CD4-positive, alpha-beta memory T cell (primary cell): ENCODE measurements around the gene HSPE1. TPM values are rescaled to one million over a fixed set of nuclear protein-coding genes. Genes with fewer than 3 reads are reported as not detected.

Experiments used
- CTCF ChIA-PET: fragments of 350-600 bp; sonication (Branson Sonifier 250); formaldehyde crosslinking; loops from one replicate; lab custom pipeline; 2021; ENCODE audit warnings: inconsistent platforms; ENCODE audit not compliant: partially characterized antibody; lab: Charles Lee
- POLR2A ChIA-PET: fragments of 350-600 bp; sonication (Branson Sonifier 250); formaldehyde crosslinking; loops from one replicate; lab custom pipeline; 2021; ENCODE audit not compliant: partially characterized antibody; lab: Charles Lee
- DNase-seq, 5 donors: peaks; one replicate each; pipeline versions ENCODE4 v3.0.0 to v3.0.0-alpha.2; 2020 to 2022; ENCODE audit warnings: mixed read lengths in 1 of 5
- H3K27ac ChIP-seq: one replicate; pipeline ENCODE4 v1.7.0; 2013; ENCODE audit warnings: low read depth, low read length
- H3K27me3 ChIP-seq: 2 replicates; pipeline ENCODE4 v1.7.0; 2013; ENCODE audit warnings: mild to moderate bottlenecking, low read length, moderate library complexity; ENCODE audit not compliant: insufficient read depth
- H3K36me3 ChIP-seq: 2 replicates; pipeline ENCODE4 v1.7.0; 2013; ENCODE audit warnings: mild to moderate bottlenecking, low read length, moderate library complexity; ENCODE audit not compliant: insufficient read depth
- H3K4me1 ChIP-seq: 2 replicates; pipeline ENCODE4 v1.7.0; 2013; ENCODE audit warnings: mild to moderate bottlenecking, low read length, moderate library complexity; ENCODE audit not compliant: insufficient read depth
- H3K4me3 ChIP-seq, 2 donors: one replicate each; pipeline ENCODE4 v1.7.0; 2013; ENCODE audit warnings: low read length in 2 of 2, mild to moderate bottlenecking in 1 of 2
- H3K9me3 ChIP-seq, 2 donors: one replicate each; pipeline ENCODE4 v1.7.0; 2013; ENCODE audit warnings: low read length in 2 of 2, control low read depth in 1 of 2; ENCODE audit not compliant: control insufficient read depth in 1 of 2
- H3K27ac Mint-ChIP-seq, 7 donors: one replicate each; pipeline ENCODE4 v1.8.0; 2020 to 2021; ENCODE audit warnings: mixed read lengths in 7 of 7, mild to moderate bottlenecking in 6 of 7, inconsistent platforms in 3 of 7, moderate library complexity in 3 of 7
- H3K27me3 Mint-ChIP-seq, 2 donors: one replicate each; pipeline ENCODE4 v1.8.0; 2020 to 2021; ENCODE audit warnings: mixed read lengths in 2 of 2
- H3K36me3 Mint-ChIP-seq, 2 donors: one replicate each; pipeline ENCODE4 v1.8.0; 2020 to 2021; ENCODE audit warnings: mixed read lengths in 2 of 2, inconsistent platforms in 1 of 2, mild to moderate bottlenecking in 1 of 2
- H3K4me1 Mint-ChIP-seq, 4 donors: one replicate each; pipeline ENCODE4 v1.8.0; 2020 to 2021; ENCODE audit warnings: mixed read lengths in 4 of 4, mild to moderate bottlenecking in 1 of 4
- H3K4me3 Mint-ChIP-seq, 8 donors: one replicate each; pipeline ENCODE4 v1.8.0; 2020 to 2021; ENCODE audit warnings: mixed read lengths in 8 of 8, mild to moderate bottlenecking in 7 of 8, moderate library complexity in 6 of 8, inconsistent platforms in 3 of 8
- H3K9me3 Mint-ChIP-seq, 8 donors: one replicate each; pipeline ENCODE4 v1.8.0; 2020 to 2021; ENCODE audit warnings: mixed read lengths in 8 of 8, mild to moderate bottlenecking in 5 of 8, inconsistent platforms in 3 of 8, moderate library complexity in 1 of 8
- intact Hi-C: fragments of 100-400 bp; cut with micrococcal nuclease; formaldehyde crosslinking; loops from one replicate; pipeline ENCODE4 v1.15.1; 2023
- polyA plus RNA-seq, 2 donors: library from polyadenylated mRNA; unstranded; fragments of 300-500 nt; fragmentation: Illumina TruSeq; gene quantifications; one replicate each; pipeline ENCODE4 v1.2.3, GENCODE V29; 2021
- total RNA-seq, 2 experiments: library from RNA; stranded (reverse); gene quantifications; one replicate each; pipeline ENCODE4 v1.2.3, GENCODE V29; 2021

Gene HSPE1
- total and polyA plus RNA-seq, 4 experiments from 2014 or later: 52.4 to 145 (median 99.4) TPM

GRCh38 chr2:197502685-197503084 lies 2.5 kb downstream of the HSPE1 start:
- H3K36me3 ChIP-seq: peaks cover 13% of the 10 kb centered on the region
- H3K4me1 ChIP-seq: peaks cover 45% of the 10 kb centered on the region
- Mint-ChIP-seq H3K36me3 (peaks cover 3 to 55% of the 10 kb centered on the region in 2 donors), H3K9me3 (no peaks in the 10 kb centered on the region), H3K27ac (peak overlapping the region in 6 of 7 donors; percentile 84 to 97 (median 96)), H3K27me3 (no peaks in the 10 kb centered on the region), H3K4me3 (peak overlapping the region; percentile 13 to 99 (median 94)), H3K4me1 (peaks cover 21 to 55% (median 34%) of the 10 kb centered on the region in 4 donors)
- H3K27me3 ChIP-seq: no peaks in the 10 kb centered on the region
- no peaks in the 10 kb centered on the region for H3K9me3 ChIP-seq
- DNase-seq: no peak
- H3K27ac ChIP-seq: peak overlapping the region; percentile 77
- no peak overlapping the region for H3K4me3 ChIP-seq
- ChIA-PET POLR2A (interaction anchor here (1.2 to 5.6 kb wide), 3 partner anchors 13 to 68 kb away, joined by 5 to 180 read pairs (median 8); partner anchors contain the start of genes COQ10B, MOB4 and SF3B1), CTCF (interaction anchor here (2.3 kb wide), 1 partner anchor 14 kb away, joined by 7 read pairs; no protein-coding TSS in a partner anchor)
- intact Hi-C loops: no loop called here

DNA sequence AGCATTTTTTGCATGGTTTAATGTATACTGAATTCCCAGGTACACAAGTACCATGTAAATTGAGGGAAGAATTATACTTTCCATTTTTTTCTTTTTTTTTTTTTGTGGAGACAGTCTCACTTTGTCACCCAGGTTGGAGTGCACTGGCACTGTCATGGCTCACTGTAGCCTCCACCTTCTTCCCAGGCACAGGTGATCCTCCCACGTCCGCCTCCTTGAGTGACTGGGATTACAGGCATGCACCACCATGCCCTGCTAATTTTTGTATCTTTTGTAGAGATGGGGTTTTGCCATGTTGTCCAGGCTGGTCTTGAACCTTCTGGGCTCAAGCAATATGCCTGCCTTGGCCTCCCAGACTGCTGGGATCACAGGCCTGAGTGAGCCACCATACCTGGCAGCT lies 3.8 kb downstream of the HSPE1 start:
- Mint-ChIP-seq H3K27ac (peak overlapping the region in 4 of 7 donors; percentile 31 to 92 (median 42)), H3K4me1 (peaks cover 14 to 42% (median 26%) of the 10 kb centered on the region in 4 donors), H3K27me3 (no peaks in the 10 kb centered on the region), H3K36me3 (peaks cover 3 to 49% of the 10 kb centered on the region in 2 donors), H3K4me3 (no peak overlapping the region), H3K9me3 (no peaks in the 10 kb centered on the region)
- Histone ChIP-seq H3K27me3 (no peaks in the 10 kb centered on the region), H3K36me3 (peaks cover 13% of the 10 kb centered on the region), H3K4me3 (no peak overlapping the region), H3K4me1 (peaks cover 35% of the 10 kb centered on the region), H3K9me3 (no peaks in the 10 kb centered on the region), H3K27ac (no peak overlapping the region)
- ChIA-PET CTCF (interaction anchor here (0.6 to 2.3 kb wide), 2 partner anchors 13 to 501 kb away, joined by 3 to 7 read pairs; no protein-coding TSS in a partner anchor), POLR2A (interaction anchor here (1.5 to 4.6 kb wide), 3 partner anchors 9 to 69 kb away, joined by 5 to 40 read pairs (median 8); partner anchors contain the start of genes MOB4 and SF3B1)
- DNase-seq: no peak
- intact Hi-C loops: no loop called here

DNA sequence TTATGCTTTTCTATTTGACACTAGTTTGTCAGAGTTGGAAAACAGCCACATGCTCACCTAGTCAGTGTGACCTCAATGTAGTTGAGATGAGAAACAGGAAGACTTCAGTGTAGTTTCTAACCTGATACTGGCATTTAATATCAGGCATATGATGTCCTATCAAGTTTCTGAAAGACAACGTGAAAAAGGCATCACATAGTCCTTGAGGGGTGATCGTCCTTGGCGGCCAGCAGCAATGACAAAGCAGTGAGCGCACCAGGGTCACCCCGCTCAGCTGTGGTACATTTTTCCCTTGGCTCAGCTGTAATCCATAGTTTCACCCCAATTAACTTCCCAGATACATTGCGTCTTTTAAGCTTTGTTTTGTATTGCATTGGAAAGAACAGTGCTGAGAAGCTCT lies 4.3 kb downstream of the HSPE1 start:
- peaks cover 13% of the 10 kb centered on the region for H3K36me3 ChIP-seq
- no peaks in the 10 kb centered on the region for H3K27me3 Mint-ChIP-seq
- H3K4me1 ChIP-seq: peaks cover 35% of the 10 kb centered on the region
- peaks cover 3 to 45% of the 10 kb centered on the region in 2 donors for H3K36me3 Mint-ChIP-seq
- H3K4me3 Mint-ChIP-seq: no peak overlapping the region
- no peak overlapping the region for H3K27ac ChIP-seq
- no peak for DNase-seq
- no peaks in the 10 kb centered on the region for H3K9me3 Mint-ChIP-seq
- H3K27me3 ChIP-seq: no peaks in the 10 kb centered on the region
- H3K9me3 ChIP-seq: no peaks in the 10 kb centered on the region
- intact Hi-C loops: no loop called here
- no peak overlapping the region for H3K4me3 ChIP-seq
- POLR2A ChIA-PET: interaction anchor here (0.6 to 4.6 kb wide), 3 partner anchors 8 to 255 kb away, joined by 5 to 40 read pairs (median 5); partner anchors contain the start of gene MOB4
- CTCF ChIA-PET: no interaction called here
- H3K4me1 Mint-ChIP-seq: peaks cover 14 to 38% (median 26%) of the 10 kb centered on the region in 4 donors
- peak overlapping the region in 4 of 7 donors; percentile 44 to 92 (median 54) for H3K27ac Mint-ChIP-seq

DNA sequence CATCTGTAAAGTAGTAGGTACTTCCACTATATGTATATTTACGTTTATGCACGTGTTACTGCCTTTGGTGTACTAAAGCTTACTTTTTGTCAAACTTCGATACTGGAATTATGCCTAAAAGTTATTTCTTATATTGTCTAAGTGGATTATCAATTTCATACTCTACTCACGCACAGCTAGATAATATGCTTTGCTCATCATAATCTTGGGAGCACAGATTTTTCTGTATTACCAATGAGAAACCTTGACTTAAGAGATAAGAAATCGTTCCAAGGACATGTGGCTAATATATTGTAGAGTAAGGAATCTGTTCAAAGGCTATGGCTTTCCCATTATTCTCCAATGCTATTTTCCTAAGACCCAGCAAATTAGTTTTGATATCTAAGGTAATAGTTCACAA lies 6.5 kb downstream of the HSPE1 start:
- intact Hi-C loops: no loop called here
- H3K36me3 ChIP-seq: peaks cover 13% of the 10 kb centered on the region
- Mint-ChIP-seq H3K27me3 (no peaks in the 10 kb centered on the region), H3K4me1 (peaks cover 12 to 24% (median 19%) of the 10 kb centered on the region in 4 donors), H3K27ac (no peak overlapping the region), H3K36me3 (peaks cover 3 to 29% of the 10 kb centered on the region in 2 donors), H3K4me3 (no peak overlapping the region), H3K9me3 (no peaks in the 10 kb centered on the region)
- no peak for DNase-seq
- H3K4me3 ChIP-seq: no peak overlapping the region
- no peaks in the 10 kb centered on the region for H3K9me3 ChIP-seq
- no peaks in the 10 kb centered on the region for H3K27me3 ChIP-seq
- peaks cover 31% of the 10 kb centered on the region for H3K4me1 ChIP-seq
- ChIA-PET POLR2A (interaction anchor here (1.2 to 4.6 kb wide), 2 partner anchors 9 to 72 kb away, joined by 4 to 40 read pairs; partner anchors contain the start of genes MOB4 and SF3B1), CTCF (interaction anchor here (1.3 kb wide), 1 partner anchor 8 kb away, joined by 3 read pairs; no protein-coding TSS in a partner anchor)
- H3K27ac ChIP-seq: no peak overlapping the region

- intact Hi-C loops: no loop called here
- POLR2A ChIA-PET: interaction anchor here (0.9 to 1.9 kb wide), 5 partner anchors 11 to 79 kb away, joined by 3 to 27 read pairs (median 3); partner anchors contain the start of genes HSPD1, HSPE1 and SF3B1
- H3K36me3 ChIP-seq: no peaks in the 10 kb centered on the region
- no peaks in the 10 kb centered on the region for H3K27me3 ChIP-seq
- H3K27me3 Mint-ChIP-seq: no peaks in the 10 kb centered on the region
- H3K36me3 Mint-ChIP-seq: peaks cover 0 to 15% of the 10 kb centered on the region in 2 donors
- DNase-seq: no peak
- H3K9me3 Mint-ChIP-seq: no peaks in the 10 kb centered on the region
- peaks cover 28% of the 10 kb centered on the region for H3K4me1 ChIP-seq
- peak overlapping the region in 1 of 8 donors; percentile 16 for H3K4me3 Mint-ChIP-seq
- no peak overlapping the region for H3K27ac ChIP-seq
- CTCF ChIA-PET: interaction anchor here (1.1 to 1.9 kb wide), 2 partner anchors 14 to 61 kb away, joined by 3 to 10 read pairs; partner anchors contain the start of genes COQ10B, HSPD1 and HSPE1
- H3K9me3 ChIP-seq: no peaks in the 10 kb centered on the region
- H3K4me3 ChIP-seq: no peak overlapping the region
- H3K27ac Mint-ChIP-seq: peak overlapping the region in 3 of 7 donors; percentile 92 to 97 (median 97)
- peaks cover 16 to 42% (median 25%) of the 10 kb centered on the region in 4 donors for H3K4me1 Mint-ChIP-seq
These were observed 13.7 kb downstream of the HSPE1 start for GRCh38 chr2:197513915-197514314.

DNA sequence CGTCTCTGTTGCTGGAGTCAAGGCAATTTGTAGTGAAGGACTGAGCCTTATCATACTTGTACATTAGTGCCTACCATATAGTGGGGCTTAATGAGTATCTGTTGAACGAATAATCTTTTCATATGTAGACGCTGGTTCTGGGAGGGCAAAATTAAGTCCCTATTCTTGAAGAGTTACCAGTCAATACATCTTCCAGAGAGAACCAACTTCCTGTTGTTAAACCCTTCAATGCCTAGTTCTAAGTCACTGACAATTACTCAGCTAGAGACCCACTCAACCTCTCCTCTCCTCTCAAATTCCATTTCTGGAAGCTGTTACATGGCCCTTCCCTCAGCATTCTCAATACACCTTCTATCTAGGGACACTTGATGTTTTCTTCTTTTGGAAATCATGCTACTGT lies 14.6 kb downstream of the HSPE1 start:
- peaks cover 33% of the 10 kb centered on the region for H3K4me1 ChIP-seq
- no peaks in the 10 kb centered on the region for H3K9me3 Mint-ChIP-seq
- H3K27ac Mint-ChIP-seq: peak overlapping the region; percentile 92 to 97 (median 95)
- ChIA-PET CTCF (no interaction called here), POLR2A (interaction anchor here (0.8 to 3.3 kb wide), 10 partner anchors 9 to 715 kb away, joined by 3 to 180 read pairs (median 16); partner anchors contain the start of genes COQ10B, GTF3C3, HSPD1 and HSPE1)
- H3K36me3 Mint-ChIP-seq: peaks cover 4 to 18% of the 10 kb centered on the region in 2 donors
- DNase-seq: no peak
- H3K4me3 Mint-ChIP-seq: peak overlapping the region; percentile 86 to 99 (median 94)
- no peaks in the 10 kb centered on the region for H3K27me3 ChIP-seq
- peaks cover 16 to 50% (median 30%) of the 10 kb centered on the region in 4 donors for H3K4me1 Mint-ChIP-seq
- no peaks in the 10 kb centered on the region for H3K27me3 Mint-ChIP-seq
- H3K9me3 ChIP-seq: no peaks in the 10 kb centered on the region
- H3K27ac ChIP-seq: peak overlapping the region; percentile 95
- no peaks in the 10 kb centered on the region for H3K36me3 ChIP-seq
- intact Hi-C loops: loop anchor here (1.0 kb wide), 3 partner anchors 14 to 79 kb away; partner anchors contain the start of genes COQ10B, HSPE1 and SF3B1
- peak overlapping the region; percentile 88 to 93 for H3K4me3 ChIP-seq

- Histone ChIP-seq H3K9me3 (no peaks in the 10 kb centered on the region), H3K27ac (peak overlapping the region; percentile 95), H3K36me3 (peaks cover 1% of the 10 kb centered on the region), H3K4me1 (peaks cover 33% of the 10 kb centered on the region), H3K4me3 (peak overlapping the region; percentile 88 to 93), H3K27me3 (no peaks in the 10 kb centered on the region)
- Mint-ChIP-seq H3K27ac (peak overlapping the region; percentile 92 to 97 (median 95)), H3K4me1 (peaks cover 16 to 53% (median 30%) of the 10 kb centered on the region in 4 donors), H3K27me3 (no peaks in the 10 kb centered on the region), H3K36me3 (peaks cover 6 to 21% of the 10 kb centered on the region in 2 donors), H3K9me3 (no peaks in the 10 kb centered on the region), H3K4me3 (peak overlapping the region; percentile 86 to 99 (median 94))
- POLR2A ChIA-PET: interaction anchor here (0.6 to 3.3 kb wide), 14 partner anchors 8 to 716 kb away, joined by 3 to 180 read pairs (median 6); partner anchors contain the start of genes COQ10B, GTF3C3, HSPD1 and HSPE1
- CTCF ChIA-PET: interaction anchor here (1.1 to 2.1 kb wide), 2 partner anchors 10 to 15 kb away, joined by 4 to 16 read pairs; partner anchors contain the start of genes HSPD1 and HSPE1
- intact Hi-C loops: loop anchor here (1.0 kb wide), 3 partner anchors 15 to 80 kb away; partner anchors contain the start of genes COQ10B, HSPE1 and SF3B1
- no peak for DNase-seq
These were observed 15.1 kb downstream of the HSPE1 start for GRCh38 chr2:197515315-197515738.
